ENCODE results near the gene SLX4IP. TPM values are rescaled to one million over a fixed set of nuclear protein-coding genes. Genes with fewer than 3 reads are reported as not detected.

The SLX4IP gene
- total and polyA plus RNA-seq, 4 donors = 1.2 to 9.5 (median 4.3) TPM

GRCh38 chr20:10605547-10606195, 170.6 kb downstream of the SLX4IP start:
- DNase-seq = no peak
- TF ChIP-seq CTCF (IDR thresholded peaks at IDR 0.05; ENCODE audit: control extremely low read depth, extremely low read depth) = no peak

DNA sequence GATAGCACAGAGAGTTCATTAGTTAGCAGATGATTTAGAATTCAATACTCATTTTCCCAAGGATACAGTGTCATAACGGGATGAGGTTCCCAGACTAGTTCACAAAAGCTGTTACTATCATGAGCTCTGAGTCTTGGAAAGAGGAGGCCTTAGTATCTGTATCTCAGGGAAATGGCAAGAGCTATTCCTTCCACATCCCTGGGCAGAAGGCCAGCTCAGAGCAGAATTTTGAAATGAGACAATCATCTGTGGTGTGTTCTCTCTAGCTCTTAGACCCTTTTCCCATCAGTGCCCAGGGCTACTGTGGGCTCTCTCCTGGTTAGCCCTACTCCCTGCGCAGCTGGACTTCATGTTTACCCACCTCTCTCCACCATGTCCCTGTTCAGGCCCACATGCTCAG, 174.2 kb downstream of the SLX4IP start:
- Histone ChIP-seq H3K27ac (ENCODE audit: low read depth in 1 of 2, low read length in 1 of 2) (peak overlapping the region; percentile 7 to 72), H3K9ac (ENCODE audit: insufficient read depth in 1 of 2, low read length in 2 of 2) (no peak overlapping the region), H3K9me3 (ENCODE audit: control insufficient read depth in 4 of 4, insufficient read depth in 3 of 4, low read length in 3 of 4) (no peaks in the 10 kb centered on the region), H3K36me3 (ENCODE audit: control insufficient read depth in 4 of 4, insufficient read depth in 4 of 4, low read length in 4 of 4) (no peaks in the 10 kb centered on the region), H3K4me1 (ENCODE audit: control insufficient read depth in 5 of 5, insufficient read depth in 5 of 5, low read length in 5 of 5) (peaks cover 0 to 11% (median 4%) of the 10 kb centered on the region in 5 donors), H3K27me3 (ENCODE audit: control insufficient read depth in 3 of 3, insufficient read depth in 3 of 3, low read length in 2 of 3) (no peaks in the 10 kb centered on the region), H3K4me3 (no peak overlapping the region)
- DNase-seq (peak; percentile 57 to 85 (median 79)), ATAC-seq (ENCODE audit: insufficient read depth, low FRiP score) (no peak)
- no peak for TF ChIP-seq CTCF (IDR thresholded peaks at IDR 0.05; ENCODE audit: control extremely low read depth, extremely low read depth)
- 90 to 96% methylated on average over 2 of the region's 2 CpGs for WGBS, 2 donors

More at GRCh38 chr20:10605547-10606195, 170.6 kb downstream of the SLX4IP start:
- peak overlapping the region in 1 of 2 donors; percentile 41 for H3K27ac ChIP-seq (ENCODE audit: low read depth in 1 of 2, low read length in 1 of 2)
- H3K4me3 ChIP-seq = no peak overlapping the region
- no peak for ATAC-seq (ENCODE audit: insufficient read depth, low FRiP score)
- H3K36me3 ChIP-seq (ENCODE audit: control insufficient read depth in 4 of 4, insufficient read depth in 4 of 4, low read length in 4 of 4) = no peaks in the 10 kb centered on the region
- H3K9ac ChIP-seq (ENCODE audit: insufficient read depth in 1 of 2, low read length in 2 of 2) = no peak overlapping the region
- H3K27me3 ChIP-seq (ENCODE audit: control insufficient read depth in 3 of 3, insufficient read depth in 3 of 3, low read length in 2 of 3) = no peaks in the 10 kb centered on the region
- WGBS, 2 donors = 96 to 97% methylated on average over 3 of the region's 3 CpGs
- H3K4me1 ChIP-seq (ENCODE audit: control insufficient read depth in 5 of 5, insufficient read depth in 5 of 5, low read length in 5 of 5) = peaks cover 4 to 31% (median 7%) of the 10 kb centered on the region in 5 donors
- no peaks in the 10 kb centered on the region for H3K9me3 ChIP-seq (ENCODE audit: control insufficient read depth in 4 of 4, insufficient read depth in 3 of 4, low read length in 3 of 4)

- DNase-seq (no peak), ATAC-seq (ENCODE audit: insufficient read depth, low FRiP score) (no peak)
- Histone ChIP-seq H3K9me3 (ENCODE audit: control insufficient read depth in 4 of 4, insufficient read depth in 3 of 4, low read length in 3 of 4) (no peaks in the 10 kb centered on the region), H3K27me3 (ENCODE audit: control insufficient read depth in 3 of 3, insufficient read depth in 3 of 3, low read length in 2 of 3) (no peaks in the 10 kb centered on the region), H3K9ac (ENCODE audit: insufficient read depth in 1 of 2, low read length in 2 of 2) (no peak overlapping the region), H3K36me3 (ENCODE audit: control insufficient read depth in 4 of 4, insufficient read depth in 4 of 4, low read length in 4 of 4) (no peaks in the 10 kb centered on the region), H3K27ac (ENCODE audit: low read depth in 1 of 2, low read length in 1 of 2) (peak overlapping the region in 1 of 2 donors; percentile 72), H3K4me1 (ENCODE audit: control insufficient read depth in 5 of 5, insufficient read depth in 5 of 5, low read length in 5 of 5) (peaks cover 0 to 11% (median 3%) of the 10 kb centered on the region in 5 donors), H3K4me3 (no peak overlapping the region)
- TF ChIP-seq CTCF (IDR thresholded peaks at IDR 0.05; ENCODE audit: control extremely low read depth, extremely low read depth) = no peak
These were observed 174.7 kb downstream of the SLX4IP start for GRCh38 chr20:10609770-10610169.

DNA sequence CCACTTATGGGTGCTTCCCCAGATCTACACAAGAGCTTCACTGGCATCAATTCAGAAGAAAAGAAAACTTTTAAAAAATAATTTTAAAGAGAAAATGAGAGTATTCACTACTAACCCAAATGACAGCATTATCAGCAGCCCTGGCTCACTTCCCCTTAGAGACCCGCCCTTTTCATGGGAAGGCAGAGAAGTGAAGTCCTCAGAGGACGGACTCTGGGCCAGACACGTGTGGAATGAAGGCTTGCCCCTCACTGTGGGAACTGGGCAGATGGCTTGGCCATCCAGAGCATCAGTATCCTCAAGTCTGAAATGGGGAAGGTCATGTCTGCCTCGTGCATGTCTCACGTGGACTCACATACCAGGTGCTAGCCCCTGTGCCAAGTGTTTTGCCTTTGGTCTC, 175.1 kb downstream of the SLX4IP start:
- H3K4me1 ChIP-seq (ENCODE audit: control insufficient read depth in 5 of 5, insufficient read depth in 5 of 5, low read length in 5 of 5) = peaks cover 0 to 11% (median 3%) of the 10 kb centered on the region in 5 donors
- DNase-seq = no peak
- TF ChIP-seq CTCF (IDR thresholded peaks at IDR 0.05; ENCODE audit: control extremely low read depth, extremely low read depth) = no peak
- H3K9me3 ChIP-seq (ENCODE audit: control insufficient read depth in 4 of 4, insufficient read depth in 3 of 4, low read length in 3 of 4) = no peaks in the 10 kb centered on the region
- H3K36me3 ChIP-seq (ENCODE audit: control insufficient read depth in 4 of 4, insufficient read depth in 4 of 4, low read length in 4 of 4) = no peaks in the 10 kb centered on the region
- H3K9ac ChIP-seq (ENCODE audit: insufficient read depth in 1 of 2, low read length in 2 of 2) = no peak overlapping the region
- peak overlapping the region in 1 of 2 donors; percentile 55 for H3K27ac ChIP-seq (ENCODE audit: low read depth in 1 of 2, low read length in 1 of 2)
- ATAC-seq (ENCODE audit: insufficient read depth, low FRiP score) = no peak
- no peaks in the 10 kb centered on the region for H3K27me3 ChIP-seq (ENCODE audit: control insufficient read depth in 3 of 3, insufficient read depth in 3 of 3, low read length in 2 of 3)
- 76 to 89% methylated on average over 5 of the region's 5 CpGs for WGBS, 2 donors
- no peak overlapping the region for H3K4me3 ChIP-seq
